Measurements from ENCODE around the gene CMTM2.
"Not testable (repeated sequence)": the region's sequence is repeated elsewhere in the genome, so short reads cannot be mapped to it uniquely, and the experiment has no call there.

Gene CMTM2

DNA sequence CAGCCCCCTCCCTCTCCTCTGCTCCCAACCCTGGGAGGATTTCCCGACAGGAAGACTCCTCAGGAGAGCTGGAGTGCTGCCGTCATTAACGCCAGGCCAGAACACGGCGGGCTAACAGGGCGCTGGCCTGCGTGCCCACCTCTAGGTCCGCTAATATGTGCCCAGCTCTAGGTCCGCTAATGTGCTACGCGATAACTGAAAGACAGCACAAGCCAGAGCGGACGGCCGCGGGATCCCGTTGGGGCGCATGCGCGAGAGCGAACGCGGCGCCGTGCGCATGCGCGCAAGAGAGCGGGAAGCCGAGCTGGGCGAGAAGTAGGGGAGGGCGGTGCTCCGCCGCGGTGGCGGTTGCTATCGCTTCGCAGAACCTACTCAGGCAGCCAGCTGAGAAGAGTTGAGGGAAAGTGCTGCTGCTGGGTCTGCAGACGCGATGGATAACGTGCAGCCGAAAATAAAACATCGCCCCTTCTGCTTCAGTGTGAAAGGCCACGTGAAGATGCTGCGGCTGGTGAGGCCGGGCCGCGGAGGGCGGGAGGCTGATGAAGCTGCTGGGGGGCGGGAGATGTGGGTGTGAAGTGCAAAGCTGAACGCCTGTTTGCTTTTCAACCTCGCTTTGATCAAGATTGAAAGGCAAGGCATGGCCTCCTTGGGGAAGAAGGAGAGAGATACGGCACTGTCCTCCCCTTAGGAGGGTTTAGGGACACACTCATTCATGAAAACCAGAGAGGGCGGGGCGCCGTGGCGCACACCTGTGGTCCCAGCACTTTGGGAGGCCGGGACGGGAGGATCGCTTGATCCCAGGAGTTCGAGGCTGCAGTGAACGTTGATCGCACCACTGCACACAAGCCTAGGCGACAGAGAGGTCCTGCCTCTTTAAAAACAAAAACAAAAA lies 26.7 kb upstream of the CMTM2 start, which contains the start of gene CKLF:
Gene CKLF, plus strand, starts transcription at position 291 of the 892 bp plus-strand sequence. Its CDS starts 140 bp downstream, at position 431.
- DNase-seq (ENCODE audit: low spot score): peak; percentile 97

GRCh38 chr16:66553223-66553622 lies 26.0 kb upstream of the CMTM2 start:
- DNase-seq (ENCODE audit: low spot score): no peak

GRCh38 chr16:66554021-66554420 lies 25.2 kb upstream of the CMTM2 start:
- no peak for DNase-seq (ENCODE audit: low spot score)

DNA sequence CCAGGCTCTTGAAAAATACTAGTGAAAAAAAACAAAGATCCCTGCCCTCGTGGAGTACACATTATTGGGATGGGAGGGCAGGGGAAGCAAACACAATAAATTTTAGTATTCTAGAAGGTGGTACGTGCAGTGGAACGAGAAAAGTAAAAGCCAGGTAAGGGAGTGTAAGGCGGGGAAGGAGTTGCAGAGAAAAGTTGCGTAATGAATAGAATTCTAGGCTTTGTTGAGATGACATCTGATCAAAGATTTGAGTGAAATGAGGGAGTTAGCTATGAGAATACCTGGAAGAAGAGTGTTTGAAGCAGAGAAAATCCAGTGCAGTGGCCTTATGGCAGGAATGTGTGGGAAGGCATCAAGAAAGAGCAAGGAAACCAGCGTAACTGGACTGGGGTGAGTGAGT lies 24.8 kb upstream of the CMTM2 start:
- DNase-seq (ENCODE audit: low spot score): no peak

- no peak for DNase-seq (ENCODE audit: low spot score)
Observed at GRCh38 chr16:66560107-66560506, 19.2 kb upstream of the CMTM2 start.

- DNase-seq (ENCODE audit: low spot score): no peak
Observed at GRCh38 chr16:66561381-66562080, 17.7 kb upstream of the CMTM2 start.

- DNase-seq (ENCODE audit: low spot score): no peak
Observed at GRCh38 chr16:66562409-66562808, 16.9 kb upstream of the CMTM2 start.

- no peak for DNase-seq (ENCODE audit: low spot score)
Observed at GRCh38 chr16:66562986-66563385, 16.3 kb upstream of the CMTM2 start.

DNA sequence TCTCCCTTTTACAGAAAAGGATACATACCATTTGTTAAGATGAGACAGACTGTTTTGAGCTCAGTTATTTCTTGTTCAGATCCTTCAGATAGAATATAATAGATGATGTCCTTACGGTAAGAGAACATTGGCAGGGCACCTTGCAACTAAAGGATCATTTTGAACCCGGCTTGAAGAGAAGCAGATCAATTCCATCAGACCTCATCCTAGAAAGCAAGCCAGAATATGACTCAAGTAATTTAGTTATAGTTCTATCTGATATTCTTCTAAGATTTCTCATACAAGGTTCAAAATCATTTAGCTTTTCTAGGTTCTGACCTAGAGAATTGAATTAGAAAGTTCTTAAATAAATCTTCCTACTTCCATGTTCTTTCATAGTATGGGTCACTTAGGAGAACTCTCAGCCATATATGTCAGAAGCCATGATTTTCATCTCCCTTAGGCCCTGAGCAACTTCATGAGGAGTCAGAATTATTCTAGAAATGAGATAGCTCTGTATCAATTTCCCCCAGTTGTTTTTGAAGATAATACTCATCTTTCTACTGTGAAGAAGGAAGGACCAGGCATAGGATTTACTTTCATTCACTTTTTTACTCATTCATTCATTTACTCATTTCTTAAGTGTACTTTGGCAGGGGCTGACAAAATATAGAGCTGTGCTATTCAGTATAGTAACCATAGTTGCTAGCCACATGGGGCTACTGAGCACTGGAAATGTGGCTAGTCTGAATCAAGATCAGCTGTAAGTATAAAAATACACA lies 15.5 kb upstream of the CMTM2 start:
- no peak for DNase-seq (ENCODE audit: low spot score)

DNA sequence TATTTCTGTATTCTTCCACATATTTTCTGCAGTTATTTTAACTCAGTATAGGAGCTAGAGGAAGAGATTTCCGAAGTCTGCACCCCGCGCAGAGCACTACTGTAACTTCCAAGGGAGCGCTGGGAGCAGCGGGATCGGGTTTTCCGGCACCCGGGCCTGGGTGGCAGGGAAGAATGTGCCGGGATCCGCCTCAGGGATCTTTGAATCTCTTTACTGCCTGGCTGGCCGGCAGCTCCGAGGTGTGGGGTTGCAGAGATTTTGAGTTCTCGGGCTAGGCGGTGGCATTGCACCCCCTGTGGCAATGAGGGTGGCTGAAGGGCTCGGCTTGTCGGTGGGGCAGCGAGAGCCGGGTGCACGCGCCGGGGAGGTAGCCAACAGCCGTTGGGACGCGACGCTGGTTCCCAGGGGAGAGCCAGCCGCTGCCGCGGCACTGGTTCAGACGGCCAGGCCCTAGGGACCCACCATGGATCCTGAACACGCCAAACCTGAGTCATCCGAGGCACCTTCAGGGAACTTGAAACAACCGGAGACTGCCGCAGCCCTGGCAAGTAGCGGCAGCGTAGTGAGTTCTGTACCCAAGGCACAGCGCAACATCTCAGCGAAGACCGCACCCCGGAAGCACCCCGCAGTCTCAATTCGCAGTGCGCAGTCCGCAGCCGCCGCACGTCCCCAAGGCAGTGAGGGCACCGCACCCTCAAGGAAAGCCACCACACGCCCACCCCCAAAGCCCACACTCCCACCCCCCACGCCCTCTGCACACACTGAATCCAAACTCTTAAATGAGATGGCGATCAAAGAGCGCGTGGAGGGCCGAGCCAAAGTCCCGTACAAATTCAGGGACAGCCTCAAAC lies 13.0 kb upstream of the CMTM2 start, which contains the start of gene CMTM1:
Gene CMTM1, plus strand, starts transcription at position 389 of the 851 bp plus-strand sequence. Its CDS starts 75 bp downstream, at position 464.
- DNase-seq (ENCODE audit: low spot score): no peak

DNA sequence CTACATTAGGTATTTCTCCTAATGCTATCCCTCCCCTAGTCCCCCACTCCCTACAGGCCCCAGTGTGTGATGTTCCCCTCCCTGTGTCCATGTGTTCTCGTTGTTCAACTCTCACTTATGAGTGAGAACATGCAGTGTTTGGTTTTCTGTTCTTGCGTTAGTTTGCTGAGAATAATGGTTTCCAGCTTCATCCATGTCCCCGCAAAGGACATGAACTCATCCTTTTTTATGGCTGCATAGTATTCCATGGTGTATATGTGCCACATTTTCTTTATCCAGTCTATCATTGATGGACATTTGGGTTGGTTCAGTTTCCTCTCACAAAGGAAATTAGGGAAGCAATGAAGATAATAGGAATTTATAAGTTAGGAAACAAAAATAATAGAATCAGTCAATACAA lies 12.0 kb upstream of the CMTM2 start:
- not testable (repeated sequence) for DNase-seq (ENCODE audit: low spot score)

GRCh38 chr16:66568355-66568754 lies 10.9 kb upstream of the CMTM2 start:
- no peak for DNase-seq (ENCODE audit: low spot score)

DNA sequence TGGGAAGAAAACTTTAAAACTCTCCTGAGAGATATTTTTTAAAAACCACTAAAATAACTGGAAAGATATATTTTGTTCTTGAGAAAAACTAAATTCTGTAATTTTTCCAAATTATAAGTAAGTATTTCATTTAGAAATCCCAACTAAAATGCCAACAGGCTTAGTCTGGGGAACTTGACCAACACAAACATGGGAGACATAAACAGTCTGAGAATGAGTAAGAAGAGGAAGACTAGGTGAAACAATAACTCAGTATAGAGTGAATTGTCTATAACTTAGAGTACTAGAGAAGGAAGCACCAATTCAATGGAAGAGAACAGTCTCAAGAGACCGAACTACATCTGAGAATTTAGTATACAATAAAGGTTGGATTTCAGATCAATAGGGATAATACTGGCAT lies 10.1 kb upstream of the CMTM2 start:
- DNase-seq (ENCODE audit: low spot score): no peak

DNA sequence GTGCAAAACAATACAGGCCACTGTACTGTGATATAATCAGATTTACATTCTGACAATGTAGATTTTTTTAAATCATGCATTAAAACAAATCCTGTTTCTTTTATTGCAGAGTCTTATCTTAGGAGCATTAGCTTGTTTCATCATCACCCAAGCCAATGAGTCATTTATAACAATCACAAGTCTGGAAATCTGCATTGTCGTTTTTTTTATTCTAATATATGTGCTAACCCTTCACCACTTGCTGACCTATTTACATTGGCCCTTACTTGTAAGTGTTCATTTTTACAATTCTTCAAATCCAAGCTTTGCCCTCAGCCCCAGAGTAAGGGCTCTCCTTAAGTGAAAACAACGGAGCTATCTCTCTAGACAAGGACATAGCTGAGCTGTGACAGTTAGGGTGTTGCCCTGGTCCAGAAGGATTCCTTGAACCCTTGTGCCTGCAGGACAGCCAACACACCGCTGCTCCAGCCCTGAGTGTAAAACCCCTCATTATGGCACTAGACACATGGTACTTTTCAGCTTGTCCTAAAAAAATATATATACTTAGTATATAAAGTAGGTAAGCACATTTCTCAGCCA lies 9.3 kb upstream of the CMTM2 start:
- no peak for DNase-seq (ENCODE audit: low spot score)

DNA sequence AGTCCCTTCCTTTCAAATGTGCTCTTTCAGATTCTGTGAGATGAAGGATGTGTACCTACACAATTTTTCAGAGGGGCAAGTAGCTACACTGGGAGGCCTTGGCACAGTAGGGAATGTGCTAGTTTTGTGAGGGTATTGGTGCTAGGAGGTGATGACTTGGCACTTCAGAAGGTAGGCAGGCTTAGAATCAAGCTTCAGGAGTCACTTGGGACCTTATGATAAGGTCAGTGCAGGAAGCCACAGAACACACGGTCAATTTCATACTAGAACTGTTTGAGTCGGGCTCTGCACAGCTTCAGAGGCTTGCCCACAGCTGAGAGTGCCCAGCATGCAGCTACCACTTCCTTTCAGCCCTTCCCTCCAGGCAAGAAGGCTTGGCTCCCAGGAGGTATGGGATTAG lies 6.9 kb upstream of the CMTM2 start:
- DNase-seq (ENCODE audit: low spot score): no peak

DNA sequence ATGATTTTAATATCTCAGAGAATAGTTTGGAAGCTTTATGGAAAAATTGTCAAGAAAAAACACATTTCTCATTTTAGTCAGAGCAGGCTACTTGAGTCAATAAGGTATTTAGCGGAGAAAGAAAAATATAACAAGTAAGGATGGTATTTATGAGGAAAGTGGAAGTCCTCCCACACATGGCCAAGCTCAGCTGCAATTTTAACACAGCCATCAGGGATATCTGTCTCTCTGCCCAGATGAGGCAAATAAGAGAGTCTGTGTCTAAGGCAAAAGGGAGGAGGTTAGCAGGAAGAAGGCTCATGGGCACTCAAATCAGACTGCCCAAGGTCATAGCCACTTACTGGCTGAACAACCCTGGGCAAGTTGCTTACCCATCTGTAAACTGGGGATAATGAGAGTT lies 5.2 kb upstream of the CMTM2 start:
- no peak for DNase-seq (ENCODE audit: low spot score)

GRCh38 chr16:66574531-66574930 lies 4.7 kb upstream of the CMTM2 start:
- no peak for DNase-seq (ENCODE audit: low spot score)

DNA sequence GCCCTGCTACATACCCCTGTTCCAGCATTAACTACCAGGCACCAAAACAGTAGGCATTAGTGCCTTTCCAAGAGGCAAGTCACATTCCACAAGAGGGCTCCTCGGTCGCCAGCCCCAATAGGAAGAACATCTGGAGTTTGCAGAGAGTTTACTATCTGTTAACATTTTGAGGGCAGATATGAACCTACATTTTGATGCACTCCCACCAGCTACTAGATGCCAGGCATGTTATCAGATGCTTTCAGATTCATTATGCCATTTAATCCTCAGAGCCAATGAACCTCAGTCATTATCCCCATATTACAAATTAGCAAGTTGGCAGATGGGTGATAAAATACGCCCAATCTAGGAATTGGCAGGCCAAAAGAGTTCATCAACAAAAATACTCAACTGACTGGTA lies 4.2 kb upstream of the CMTM2 start:
- no peak for DNase-seq (ENCODE audit: low spot score)

- no peak for DNase-seq (ENCODE audit: low spot score)
Observed at GRCh38 chr16:66576296-66576695, 3.0 kb upstream of the CMTM2 start.

- DNase-seq (ENCODE audit: low spot score): peak; percentile 54
Observed at GRCh38 chr16:66580605-66581209, 1.4 kb downstream of the CMTM2 start.
